K562 (cell line): ENCODE data around the gene GIT2. TPM values are rescaled to one million over a fixed set of nuclear protein-coding genes. Genes with fewer than 3 reads are reported as not detected.

Experiments
- ATAC-seq: fragments of 200-7000 bp; cut with Tn5 transposase; 3 replicates; pipeline ENCODE4 v1.9.1; 2020; ENCODE audit warnings: moderate library complexity
- BruUV-seq: library from RNA; stranded (reverse); fragments of 400-500 nt; replicated peaks from 2 replicates; lab custom pipeline; 2021; lab: Mats Ljungman, UMichigan
- CTCF ChIA-PET: fragments of 300-600 bp; formaldehyde crosslinking; extraction: SDS; loops from one replicate; lab custom pipeline; 2021; ENCODE audit warnings: low intra/inter-chr PET ratio; lab: Yijun Ruan, JAX
- POLR2A ChIA-PET: fragments of 300-600, 350-650 bp; sonication (Branson Sonifier 250); formaldehyde crosslinking; extraction: SDS; loops from one replicate; lab custom pipeline; 2021; ENCODE audit warnings: antibody characterized with exemption, inconsistent platforms; lab: Yijun Ruan, JAX
- DNase-seq, 4 experiments: peaks; one replicate each; pipeline versions ENCODE4 v3.0.0 to v3.0.0-alpha.2; 2011 to 2018; ENCODE audit warnings: low spot score in 3 of 4, mixed read lengths in 3 of 4; ENCODE audit errors: extremely low read depth in 1 of 4
- FAIRE-seq: peaks from 2 replicates; lab custom pipeline; 2011; peaks lifted over from hg19 to GRCh38; lab: Jason Lieb, UNC
- H2AFZ ChIP-seq: 2 replicates; pipeline ENCODE4 v1.6.0; 2011; ENCODE audit warnings: low read depth, low read length, control low read depth, inconsistent platforms
- H3K27ac ChIP-seq: fragments of 200-600 bp; 3 replicates; pipeline ENCODE4 v1.8.0; 2011; ENCODE audit warnings: low read depth, mild to moderate bottlenecking, control low read depth, inconsistent platforms, low read length, moderate library complexity, mixed read lengths; ENCODE audit errors: extremely low read depth
- H3K27me3 ChIP-seq, 2 experiments: fragments of 300-600 bp in 1 of 2; 2 replicates in 1 of 2; 3 replicates in 1 of 2; pipeline versions ENCODE4 v1.6.0 to v1.8.0; 2011; ENCODE audit warnings: inconsistent platforms in 2 of 2, low read length in 2 of 2, mild to moderate bottlenecking in 1 of 2, mixed read lengths in 1 of 2, moderate library complexity in 1 of 2; ENCODE audit not compliant: control insufficient read depth in 2 of 2, insufficient read depth in 2 of 2
- H3K36me3 ChIP-seq: fragments of 300-600 bp; 3 replicates; pipeline ENCODE4 v1.8.0; 2011; ENCODE audit warnings: mild to moderate bottlenecking, low read length, inconsistent platforms; ENCODE audit not compliant: control insufficient read depth, insufficient read depth
- H3K4me1 ChIP-seq, 2 experiments: fragments of 200-600 bp in 1 of 2; replicated peaks in 1 of 2; 2 replicates in 1 of 2; 3 replicates in 1 of 2; pipeline versions ENCODE4 v1.5.1 to v1.8.0; 2011; ENCODE audit warnings: inconsistent platforms in 2 of 2, low read length in 2 of 2, mild to moderate bottlenecking in 1 of 2, mixed read lengths in 1 of 2, moderate library complexity in 1 of 2; ENCODE audit not compliant: control insufficient read depth in 2 of 2, insufficient read depth in 2 of 2
- H3K4me2 ChIP-seq: 2 replicates; pipeline ENCODE4 v1.6.1; 2011; ENCODE audit warnings: low read length, control low read depth, inconsistent platforms, mixed read lengths; ENCODE audit not compliant: insufficient read depth
- H3K4me3 ChIP-seq: fragments of 200-600 bp; sonication (generic), shearing (Covaris generic); 2 replicates; pipeline ENCODE4 v1.5.1; 2016; ENCODE audit warnings: control low read depth, inconsistent platforms
- H3K79me2 ChIP-seq: fragments of 200-600 bp; 3 replicates; pipeline ENCODE4 v1.8.0; 2011; ENCODE audit warnings: low read length, inconsistent platforms; ENCODE audit not compliant: control insufficient read depth, insufficient read depth
- H3K9ac ChIP-seq, 2 experiments: 2 replicates each; pipeline versions ENCODE4 v1.6.0 to v1.6.1; 2011; ENCODE audit warnings: low read depth in 2 of 2, low read length in 2 of 2, control low read depth in 1 of 2, inconsistent platforms in 1 of 2, mild to moderate bottlenecking in 1 of 2, mixed read lengths in 1 of 2; ENCODE audit not compliant: insufficient read depth in 1 of 2
- H3K9me1 ChIP-seq: one replicate; pipeline ENCODE4 v1.6.0; 2011; ENCODE audit warnings: inconsistent platforms, mild to moderate bottlenecking, low read length, moderate library complexity; ENCODE audit not compliant: control insufficient read depth, insufficient read depth
- H3K9me3 ChIP-seq: replicated peaks from 2 replicates; pipeline ENCODE4 v1.5.1; 2011; ENCODE audit warnings: low read depth, low read length, inconsistent platforms; ENCODE audit not compliant: control insufficient read depth, insufficient read depth
- H4K20me1 ChIP-seq: replicated peaks from 2 replicates; pipeline ENCODE4 v1.6.1; 2011; ENCODE audit warnings: low read length, inconsistent platforms, mixed read lengths; ENCODE audit not compliant: control insufficient read depth, insufficient read depth
- BRD9 ChIP-seq: fragments of 450-650 bp; IDR thresholded peaks from 2 replicates; pipeline ENCODE4 v1.6.1; 2018; ENCODE audit warnings: low read depth; ENCODE audit not compliant: partially characterized antibody
- C11orf30 ChIP-seq: fragments of 450-650 bp; IDR thresholded peaks from 2 replicates; pipeline ENCODE4 v1.6.1; 2016; ENCODE audit warnings: low read depth, mild to moderate bottlenecking
- EGR1 ChIP-seq: fragments of 450-650 bp; conservative IDR thresholded peaks from 2 replicates; pipeline ENCODE4 v1.6.1; 2017; ENCODE audit warnings: mild to moderate bottlenecking
- EZH2 ChIP-seq: IDR thresholded peaks from 2 replicates; pipeline ENCODE4 v1.6.1; 2012; ENCODE audit warnings: low read depth, mild to moderate bottlenecking, inconsistent platforms, low read length, borderline replicate concordance
- GATAD2B ChIP-seq: fragments of 450-650 bp; IDR thresholded peaks from 2 replicates; pipeline ENCODE4 v1.6.1; 2017; ENCODE audit warnings: mild to moderate bottlenecking, borderline replicate concordance
- HNRNPL ChIP-seq: fragments of 200-400 bp; formaldehyde crosslinking; IDR thresholded peaks from 2 replicates; pipeline ENCODE4 v1.6.1; 2017; ENCODE audit warnings: low read depth, mild to moderate bottlenecking, low read length
- HOXB6 ChIP-seq: fragments of 250-450 bp; sonication (Bioruptor Pico); IDR thresholded peaks from 2 replicates; pipeline ENCODE4 v1.5.1; 2022; ENCODE audit warnings: mild to moderate bottlenecking, borderline replicate concordance
- MAFG ChIP-seq: fragments of 450-650 bp; conservative IDR thresholded peaks from 2 replicates; pipeline ENCODE4 v1.6.1; 2016; ENCODE audit warnings: missing genetic modification characterization, missing compliant biosample characterization
- MBD2 ChIP-seq: sonication (generic); IDR thresholded peaks from 2 replicates; pipeline ENCODE4 v1.6.1; 2016; ENCODE audit warnings: low read depth, borderline replicate concordance
- NCOA6 ChIP-seq: fragments of 450-650 bp; IDR thresholded peaks from 2 replicates; pipeline ENCODE4 v1.6.1; 2017; ENCODE audit warnings: mild to moderate bottlenecking
- SMAD3 ChIP-seq: fragments of 450-650 bp; formaldehyde crosslinking; conservative IDR thresholded peaks from 2 replicates; pipeline ENCODE4 v1.4.0; 2020; ENCODE audit warnings: mild to moderate bottlenecking
- SMARCA5 ChIP-seq: fragments of 450-650 bp; IDR thresholded peaks from 2 replicates; pipeline ENCODE4 v1.6.1; 2016
- SMARCB1 ChIP-seq: IDR thresholded peaks from 2 replicates; pipeline ENCODE4 v1.6.1; 2011; ENCODE audit warnings: improper control_type of control experiment, low read depth; ENCODE audit not compliant: insufficient read length
- SNIP1 ChIP-seq: fragments of 450-650 bp; IDR thresholded peaks from 2 replicates; pipeline ENCODE4 v1.7.1; 2017; ENCODE audit warnings: low read depth, mild to moderate bottlenecking
- TRIM25 ChIP-seq: fragments of 450-650 bp; IDR thresholded peaks from 2 replicates; pipeline ENCODE4 v1.7.0; 2016; ENCODE audit warnings: borderline replicate concordance
- XRCC4 ChIP-seq: IDR thresholded peaks from one replicate; pipeline ENCODE4 v1.6.1; 2011; ENCODE audit not compliant: insufficient read depth, insufficient read length; ENCODE audit errors: extremely low read depth
- ZNF121 ChIP-seq: sonication (generic); formaldehyde crosslinking; conservative IDR thresholded peaks from 2 replicates; pipeline ENCODE4 v1.8.0; 2022; ENCODE audit warnings: missing genetic modification reagents
- ZNF134 ChIP-seq: fragments of 250-450 bp; sonication (Bioruptor Pico); conservative IDR thresholded peaks from 2 replicates; pipeline ENCODE4 v1.4.0; 2020
- WGBS: fragments of 100-300 bp; shearing (Covaris generic); methylation state at CpG from one replicate; pipeline ENCODE4 v1.1.6; 2016; ENCODE audit warnings: low coverage, mixed read lengths; ENCODE audit not compliant: insufficient coverage; ENCODE audit errors: missing lambda C conversion rate; 5-methylcytosine and 5-hydroxymethylcytosine counted together
- in situ Hi-C: fragments of 300-500 bp; cut with MboI; formaldehyde crosslinking; loops from 4 replicates; pipeline ENCODE4 v1.15.0; 2018; ENCODE audit warnings: inconsistent platforms, mixed read lengths
- intact Hi-C: fragments of 100-400 bp; cut with micrococcal nuclease; formaldehyde crosslinking; loops from 2 replicates; pipeline ENCODE4 v1.14.2; 2022
- polyA plus RNA-seq, 8 experiments: library from polyadenylated mRNA; depleted of rRNA in 4 of 8; stranded (reverse) in 5 of 8; unstranded in 3 of 8; fragments of >200 nt; fragmentation: Nextera tagmentation in 2 of 8; fragmentation: Illumina TruSeq in 1 of 8; extraction: Ambion mirVana in 2 of 8; extraction: Trizol in 1 of 8; gene quantifications; 2 replicates each; pipeline versions ENCODE4 v1.2.1 to v1.2.3, GENCODE V29; 2011 to 2014; ENCODE audit warnings: inconsistent platforms in 1 of 8, missing spikeins in 1 of 8
- total RNA-seq, 7 experiments: library from RNA; depleted of rRNA in 6 of 7; stranded (reverse); fragments of >200 nt in 6 of 7; fragmentation: Illumina TruSeq in 2 of 7; extraction: Trizol in 2 of 7; gene quantifications; 2 replicates each; pipeline versions ENCODE4 v1.2.1 to v1.2.3, GENCODE V29; 2011 to 2021; ENCODE audit warnings: low replicate concordance in 1 of 7

The GIT2 gene
- total and polyA plus RNA-seq, 9 of the 15 experiments (the other 6 are each of a cell fraction or from before 2014, with no cell fraction given) = 4.0 to 30.4 (median 23.5) TPM

GRCh38 chr12:109972821-109973220, 23.3 kb downstream of the GIT2 start:
- H3K4me1 ChIP-seq = no peaks in the 10 kb centered on the region
- DNase-seq = no peak
- in situ Hi-C loops = no loop called here
- TF ChIP-seq ZNF121 (CRISPR knock-in tag) (peak; percentile 62), ZNF134 (CRISPR knock-in tag) (no peak)
- ChIA-PET CTCF (no interaction called here), POLR2A (no interaction called here)
- H3K4me2 ChIP-seq = no peak overlapping the region
- H3K9ac ChIP-seq = no peak overlapping the region
- no peaks in the 10 kb centered on the region for H3K9me1 ChIP-seq
- H3K36me3 ChIP-seq = peaks cover 39% of the 10 kb centered on the region; the same call in 1 of the 3 replicates
- H3K27ac ChIP-seq = no peak overlapping the region
- 99% methylated on average over 4 of the region's 4 CpGs for WGBS
- no TSS peak for BruUV-seq
- ATAC-seq = no peak
- H3K9me3 ChIP-seq = no peaks in the 10 kb centered on the region
- no peaks in the 10 kb centered on the region for H3K79me2 ChIP-seq
- H2AFZ ChIP-seq = no peak overlapping the region
- intact Hi-C loops = no loop called here
- no peak for FAIRE-seq
- H3K4me3 ChIP-seq = no peak overlapping the region
- H4K20me1 ChIP-seq = no peaks in the 10 kb centered on the region
- H3K27me3 ChIP-seq = no peaks in the 10 kb centered on the region

GRCh38 chr12:109968801-109969200, 27.4 kb downstream of the GIT2 start:
- Histone ChIP-seq H3K9ac (no peak overlapping the region), H4K20me1 (no peaks in the 10 kb centered on the region), H3K9me3 (no peaks in the 10 kb centered on the region), H3K36me3 (peaks cover 48% of the 10 kb centered on the region; the same call in 2 of the 3 replicates), H3K27me3 (no peaks in the 10 kb centered on the region), H3K4me2 (no peak overlapping the region), H3K4me3 (no peak overlapping the region), H2AFZ (no peak overlapping the region), H3K4me1 (no peaks in the 10 kb centered on the region), H3K9me1 (no peaks in the 10 kb centered on the region), H3K79me2 (no peaks in the 10 kb centered on the region), H3K27ac (no peak overlapping the region)
- ATAC-seq (no peak), DNase-seq (no peak), FAIRE-seq (no peak)
- WGBS = 95% methylated on average over 8 of the region's 8 CpGs
- CTCF ChIA-PET = no interaction called here
- no TSS peak for BruUV-seq
- POLR2A ChIA-PET = no interaction called here
- in situ Hi-C loops = no loop called here
- intact Hi-C loops = no loop called here
- TF ChIP-seq SNIP1 (no peak), NCOA6 (no peak), SMARCB1 (no peak), TRIM25 (no peak), C11orf30 (no peak), EGR1 (no peak), HOXB6 (CRISPR knock-in tag) (no peak), BRD9 (no peak), SMARCA5 (no peak), SMAD3 (CRISPR knock-in tag) (no peak), HNRNPL (no peak), XRCC4 (no peak), MBD2 (no peak), EZH2 (no peak), GATAD2B (no peak), MAFG (tag) (no peak)
